Sigmoid colon (tissue), 4 donors: ENCODE data around the gene IL6ST.

Source experiments
- EP300 ChIP-seq, 4 donors: sonication (generic); formaldehyde crosslinking; IDR thresholded peaks; one replicate each; pipeline ENCODE4 v1.6.1; 2017; ENCODE audit warnings: antibody characterized with exemption in 4 of 4
- POLR2A ChIP-seq, 2 donors: fragments of 450-650 bp; IDR thresholded peaks; one replicate each; pipeline ENCODE4 v1.6.1; 2016; ENCODE audit warnings: antibody characterized with exemption in 2 of 2, mild to moderate bottlenecking in 2 of 2, moderate library complexity in 2 of 2
- TF ChIP-seq, protein P1 (sequence below), 4 experiments: fragments of 450-650 bp in 3 of 4; fragments of 200-600 bp in 1 of 4; IDR thresholded peaks; one replicate each; pipeline ENCODE4 v1.5.1; 2016 to 2019; ENCODE audit warnings: antibody characterized with exemption in 4 of 4, mild to moderate bottlenecking in 3 of 4, moderate library complexity in 2 of 4

GRCh38 chr5:55894135-55894534 is 100.6 kb downstream of the IL6ST start:
- TF ChIP-seq, protein P1, sequence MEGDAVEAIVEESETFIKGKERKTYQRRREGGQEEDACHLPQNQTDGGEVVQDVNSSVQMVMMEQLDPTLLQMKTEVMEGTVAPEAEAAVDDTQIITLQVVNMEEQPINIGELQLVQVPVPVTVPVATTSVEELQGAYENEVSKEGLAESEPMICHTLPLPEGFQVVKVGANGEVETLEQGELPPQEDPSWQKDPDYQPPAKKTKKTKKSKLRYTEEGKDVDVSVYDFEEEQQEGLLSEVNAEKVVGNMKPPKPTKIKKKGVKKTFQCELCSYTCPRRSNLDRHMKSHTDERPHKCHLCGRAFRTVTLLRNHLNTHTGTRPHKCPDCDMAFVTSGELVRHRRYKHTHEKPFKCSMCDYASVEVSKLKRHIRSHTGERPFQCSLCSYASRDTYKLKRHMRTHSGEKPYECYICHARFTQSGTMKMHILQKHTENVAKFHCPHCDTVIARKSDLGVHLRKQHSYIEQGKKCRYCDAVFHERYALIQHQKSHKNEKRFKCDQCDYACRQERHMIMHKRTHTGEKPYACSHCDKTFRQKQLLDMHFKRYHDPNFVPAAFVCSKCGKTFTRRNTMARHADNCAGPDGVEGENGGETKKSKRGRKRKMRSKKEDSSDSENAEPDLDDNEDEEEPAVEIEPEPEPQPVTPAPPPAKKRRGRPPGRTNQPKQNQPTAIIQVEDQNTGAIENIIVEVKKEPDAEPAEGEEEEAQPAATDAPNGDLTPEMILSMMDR (IDR thresholded peaks at IDR 0.05) = no peak
- no peak for TF ChIP-seq POLR2A (IDR thresholded peaks at IDR 0.05)
- no peak for TF ChIP-seq EP300 (IDR thresholded peaks at IDR 0.05)
